Natural killer cell (primary cell): ENCODE data around the gene CYP4F12. TPM values are rescaled to one million over a fixed set of nuclear protein-coding genes. Genes with fewer than 3 reads are reported as not detected.

ENCODE experiments used
- ATAC-seq, 3 donors: fragments of 150-1000 bp in 2 of 3; fragments of 200-7000 bp in 1 of 3; cut with Tn5 transposase; 1 replicate in 1 of 3; 2 replicates in 2 of 3; pipeline ENCODE4 v1.10.0; 2021; ENCODE audit warnings: mild to moderate bottlenecking in 2 of 3, moderate library complexity in 2 of 3
- DNase-seq, 2 donors: peaks; one replicate each; pipeline versions ENCODE4 v3.0.0 to v3.0.0-alpha.2; 2013 to 2021; ENCODE audit warnings: mixed read lengths in 1 of 2
- H3K27ac ChIP-seq: one replicate; pipeline ENCODE4 v1.5.1; 2013; ENCODE audit warnings: mild to moderate bottlenecking, low read length
- H3K27me3 ChIP-seq: one replicate; pipeline ENCODE4 v1.6.1; 2013; ENCODE audit warnings: low read length; ENCODE audit not compliant: control insufficient read depth, insufficient read depth
- H3K36me3 ChIP-seq: one replicate; pipeline ENCODE4 v1.6.1; 2013; ENCODE audit warnings: low read length; ENCODE audit not compliant: control insufficient read depth, insufficient read depth
- H3K4me1 ChIP-seq: one replicate; pipeline ENCODE4 v1.6.1; 2013; ENCODE audit warnings: low read length; ENCODE audit not compliant: control insufficient read depth, insufficient read depth
- H3K4me3 ChIP-seq: one replicate; pipeline ENCODE4 v1.5.1; 2013; ENCODE audit warnings: low read length
- H3K9me3 ChIP-seq: one replicate; pipeline ENCODE4 v1.6.1; 2013; ENCODE audit warnings: low read length; ENCODE audit not compliant: control insufficient read depth, insufficient read depth
- H3K27ac Mint-ChIP-seq, 2 donors: one replicate each; pipeline ENCODE4 v1.8.0; 2022; ENCODE audit warnings: mild to moderate bottlenecking in 2 of 2, mixed read lengths in 2 of 2, moderate library complexity in 1 of 2
- H3K27me3 Mint-ChIP-seq, 2 donors: one replicate each; pipeline ENCODE4 v1.8.0; 2022; ENCODE audit warnings: low read depth in 2 of 2, mixed read lengths in 2 of 2
- H3K36me3 Mint-ChIP-seq: one replicate; pipeline ENCODE4 v1.8.0; 2022; ENCODE audit warnings: mixed read lengths
- H3K4me1 Mint-ChIP-seq, 2 donors: one replicate each; pipeline ENCODE4 v1.8.0; 2022; ENCODE audit warnings: mixed read lengths in 2 of 2
- H3K4me3 Mint-ChIP-seq: one replicate; pipeline ENCODE4 v1.8.0; 2022; ENCODE audit warnings: mild to moderate bottlenecking, moderate library complexity, mixed read lengths
- H3K9me3 Mint-ChIP-seq, 2 donors: one replicate each; pipeline ENCODE4 v1.8.0; 2022; ENCODE audit warnings: mixed read lengths in 2 of 2
- CTCF ChIP-seq: fragments of 200-600 bp; IDR thresholded peaks from one replicate; pipeline ENCODE4 v1.8.0; 2022; ENCODE audit warnings: antibody characterized with exemption
- WGBS: methylation state at CpG from one replicate; pipeline ENCODE4 v1.1.7; 2013; ENCODE audit warnings: missing lambda C conversion rate; ENCODE audit not compliant: insufficient coverage; 5-methylcytosine and 5-hydroxymethylcytosine counted together
- intact Hi-C: fragments of 100-400 bp; cut with micrococcal nuclease; formaldehyde crosslinking; loops from one replicate; pipeline ENCODE4 v1.14.2; 2022
- total RNA-seq, 4 donors: library from RNA; stranded (reverse); fragments of 120-200 nt in 1 of 4; gene quantifications; one replicate each; pipeline versions ENCODE4 v1.2.3 to v1.2.4, GENCODE V29; 2013 to 2022

The CYP4F12 gene
- total RNA-seq, 3 donors from 2014 or later (not counting 1 experiment from before 2014, with no cell fraction given) = 0.43 to 3.9 TPM; not detected in 1

GRCh38 chr19:15701757-15702533 is 29.1 kb downstream of the CYP4F12 start:
- H3K9me3 Mint-ChIP-seq = no peaks in the 10 kb centered on the region
- H3K4me3 Mint-ChIP-seq = no peak overlapping the region
- Histone ChIP-seq H3K4me3 (no peak overlapping the region), H3K27ac (no peak overlapping the region), H3K4me1 (no peaks in the 10 kb centered on the region), H3K9me3 (no peaks in the 10 kb centered on the region), H3K27me3 (peaks cover 3% of the 10 kb centered on the region), H3K36me3 (no peaks in the 10 kb centered on the region)
- TF ChIP-seq CTCF = no peak
- H3K36me3 Mint-ChIP-seq = no peaks in the 10 kb centered on the region
- ATAC-seq (no peak), DNase-seq (no peak)
- WGBS = 68% methylated on average over 4 of the region's 4 CpGs
- peaks cover 0 to 5% of the 10 kb centered on the region in 2 donors for H3K4me1 Mint-ChIP-seq
- no peak overlapping the region for H3K27ac Mint-ChIP-seq
- peaks cover 32 to 33% of the 10 kb centered on the region in 2 donors for H3K27me3 Mint-ChIP-seq
- intact Hi-C loops = no loop called here

GRCh38 chr19:15702534-15702930 is 29.6 kb downstream of the CYP4F12 start:
- H3K4me3 ChIP-seq = no peak overlapping the region

GRCh38 chr19:15714638-15715037 is 41.8 kb downstream of the CYP4F12 start:
- H3K27ac ChIP-seq = no peak overlapping the region
- no peak overlapping the region for H3K27ac Mint-ChIP-seq
- H3K27me3 ChIP-seq = no peaks in the 10 kb centered on the region
- no peak for TF ChIP-seq CTCF
- H3K9me3 Mint-ChIP-seq = no peaks in the 10 kb centered on the region
- intact Hi-C loops = no loop called here
- no peaks in the 10 kb centered on the region for H3K4me1 Mint-ChIP-seq
- no peak for DNase-seq
- H3K36me3 Mint-ChIP-seq = no peaks in the 10 kb centered on the region
- peaks cover 20 to 50% of the 10 kb centered on the region in 2 donors for H3K27me3 Mint-ChIP-seq
- no peak overlapping the region for H3K4me3 Mint-ChIP-seq
- no peak overlapping the region for H3K4me3 ChIP-seq
- no peaks in the 10 kb centered on the region for H3K36me3 ChIP-seq
- no peak for ATAC-seq
- WGBS = 73% methylated on average over 3 of the region's 3 CpGs
- no peaks in the 10 kb centered on the region for H3K9me3 ChIP-seq
- no peaks in the 10 kb centered on the region for H3K4me1 ChIP-seq

More at GRCh38 chr19:15702534-15702930, 29.6 kb downstream of the CYP4F12 start:
- H3K27ac ChIP-seq = no peak overlapping the region
- no peaks in the 10 kb centered on the region for H3K36me3 ChIP-seq
- H3K27ac Mint-ChIP-seq = no peak overlapping the region
- ATAC-seq (peak in 2 of 3 donors; percentile 50 to 64), DNase-seq (peak in 1 of 2 donors; percentile 43)
- peaks cover 3% of the 10 kb centered on the region for H3K27me3 ChIP-seq
- no peaks in the 10 kb centered on the region for H3K9me3 ChIP-seq
- no peak for TF ChIP-seq CTCF
- no peaks in the 10 kb centered on the region for H3K4me1 ChIP-seq
- H3K4me1 Mint-ChIP-seq = peaks cover 0 to 5% of the 10 kb centered on the region in 2 donors
- H3K4me3 Mint-ChIP-seq = no peak overlapping the region
- no peaks in the 10 kb centered on the region for H3K9me3 Mint-ChIP-seq
- no peaks in the 10 kb centered on the region for H3K36me3 Mint-ChIP-seq
- intact Hi-C loops = no loop called here
- 3% methylated on average over 7 of the region's 7 CpGs for WGBS
- peaks cover 29 to 33% of the 10 kb centered on the region in 2 donors for H3K27me3 Mint-ChIP-seq

GRCh38 chr19:15715642-15716041 is 42.8 kb downstream of the CYP4F12 start:
- Histone ChIP-seq H3K9me3 (no peaks in the 10 kb centered on the region), H3K27ac (no peak overlapping the region), H3K27me3 (no peaks in the 10 kb centered on the region), H3K4me1 (no peaks in the 10 kb centered on the region), H3K36me3 (no peaks in the 10 kb centered on the region), H3K4me3 (no peak overlapping the region)
- Mint-ChIP-seq H3K36me3 (no peaks in the 10 kb centered on the region), H3K9me3 (no peaks in the 10 kb centered on the region), H3K4me3 (no peak overlapping the region), H3K27me3 (peaks cover 22 to 50% of the 10 kb centered on the region in 2 donors), H3K27ac (no peak overlapping the region), H3K4me1 (no peaks in the 10 kb centered on the region)
- ATAC-seq (no peak), DNase-seq (no peak)
- intact Hi-C loops = no loop called here
- TF ChIP-seq CTCF = no peak
- WGBS = no CpG with 5 or more reads among the region's 1 CpG
